H1 (cell line): ENCODE data around the gene ZFP36L1. TPM values are rescaled to one million over a fixed set of nuclear protein-coding genes. Genes with fewer than 3 reads are reported as not detected.

Experiments used
- BCL11A ChIP-seq, 2 experiments: IDR thresholded peaks; one replicate each; pipeline ENCODE4 v1.6.1; 2011; ENCODE audit warnings: low read depth in 2 of 2, low read length in 2 of 2, mild to moderate bottlenecking in 2 of 2
- CEBPB ChIP-seq: IDR thresholded peaks from 2 replicates; pipeline ENCODE4 v1.6.1; 2012; ENCODE audit warnings: low read depth, low read length
- CHD1 ChIP-seq: IDR thresholded peaks from 2 replicates; pipeline ENCODE4 v1.6.1; 2012; ENCODE audit warnings: low read depth, low read length, improper control_type of control experiment
- EP300 ChIP-seq, 2 experiments: IDR thresholded peaks; 1 replicate in 1 of 2; 2 replicates in 1 of 2; pipeline ENCODE4 v1.6.1; 2011 to 2012; ENCODE audit warnings: low read depth in 2 of 2, low read length in 2 of 2, mild to moderate bottlenecking in 2 of 2, borderline replicate concordance in 1 of 2, inconsistent platforms in 1 of 2, moderate library complexity in 1 of 2
- GABPA ChIP-seq: IDR thresholded peaks from 2 replicates; pipeline ENCODE4 v1.6.1; 2011; ENCODE audit warnings: mild to moderate bottlenecking, low read length, moderate library complexity, borderline replicate concordance; ENCODE audit not compliant: insufficient read depth
- HDAC6 ChIP-seq: IDR thresholded peaks from one replicate; pipeline ENCODE4 v1.7.1; 2012; ENCODE audit warnings: low read depth, mild to moderate bottlenecking, inconsistent platforms, low read length, moderate library complexity
- KDM1A ChIP-seq: fragments of 200-600, 300-600 bp; sonication (generic); IDR thresholded peaks from 2 replicates; pipeline ENCODE4 v1.7.1; 2016; ENCODE audit warnings: mild to moderate bottlenecking, low read length, borderline replicate concordance
- KDM4A ChIP-seq: IDR thresholded peaks from one replicate; pipeline ENCODE4 v1.7.1; 2012; ENCODE audit warnings: low read depth, mild to moderate bottlenecking, moderate library complexity, low read length, inconsistent platforms; ENCODE audit not compliant: severe bottlenecking
- KDM5A ChIP-seq: fragments of 200-600 bp; IDR thresholded peaks from 2 replicates; pipeline ENCODE4 v1.7.1; 2012; ENCODE audit warnings: mild to moderate bottlenecking, low read length, inconsistent platforms, mixed read lengths
- MAFK ChIP-seq: IDR thresholded peaks from 2 replicates; pipeline ENCODE4 v1.6.1; 2012; ENCODE audit warnings: low read depth, mild to moderate bottlenecking, improper control_type of control experiment, low read length
- PHF8 ChIP-seq: fragments of 200-600 bp; sonication (generic); conservative IDR thresholded peaks from 2 replicates; pipeline ENCODE4 v1.7.1; 2012; ENCODE audit warnings: low read depth, mild to moderate bottlenecking, inconsistent platforms, low read length, moderate library complexity
- POU5F1 ChIP-seq: IDR thresholded peaks from 2 replicates; pipeline ENCODE4 v1.6.1; 2011; ENCODE audit warnings: low read depth, mild to moderate bottlenecking, low read length, moderate library complexity
- RBBP5 ChIP-seq: IDR thresholded peaks from 2 replicates; pipeline ENCODE4 v1.7.1; 2012; ENCODE audit warnings: low read depth, mild to moderate bottlenecking, inconsistent platforms, low read length, moderate library complexity, borderline replicate concordance
- RNF2 ChIP-seq: fragments of 200-900, 300-1000 bp; sonication (generic); IDR thresholded peaks from 2 replicates; pipeline ENCODE4 v1.7.1; 2016; ENCODE audit warnings: borderline replicate concordance, low read depth, mild to moderate bottlenecking, antibody characterized with exemption, low read length; ENCODE audit not compliant: poor library complexity, severe bottlenecking; ENCODE audit errors: missing control alignments
- SIRT6 ChIP-seq: IDR thresholded peaks from one replicate; pipeline ENCODE4 v1.7.1; 2012; ENCODE audit warnings: low read length, inconsistent platforms
- SIX5 ChIP-seq: IDR thresholded peaks from 2 replicates; pipeline ENCODE4 v1.6.1; 2011; ENCODE audit warnings: mild to moderate bottlenecking, low read depth, low read length
- SP1 ChIP-seq: IDR thresholded peaks from 2 replicates; pipeline ENCODE4 v1.6.1; 2011; ENCODE audit warnings: low read depth, low read length
- SP2 ChIP-seq: IDR thresholded peaks from 2 replicates; pipeline ENCODE4 v1.6.1; 2012; ENCODE audit warnings: mild to moderate bottlenecking, low read length, inconsistent platforms
- SP4 ChIP-seq: IDR thresholded peaks from 2 replicates; pipeline ENCODE4 v1.6.1; 2012; ENCODE audit warnings: low read length, inconsistent platforms
- SUZ12 ChIP-seq: fragments of 200-600 bp; sonication (generic); IDR thresholded peaks from 2 replicates; pipeline ENCODE4 v1.6.1; 2012; ENCODE audit warnings: mild to moderate bottlenecking, inconsistent platforms, low read length, moderate library complexity, mixed read lengths
- TAF7 ChIP-seq: optimal IDR thresholded peaks from 2 replicates; pipeline ENCODE3; 2011; ENCODE audit warnings: low read depth, mild to moderate bottlenecking, inconsistent platforms, low read length, moderate library complexity, borderline replicate concordance
- TBP ChIP-seq: IDR thresholded peaks from 2 replicates; pipeline ENCODE4 v1.6.1; 2011; ENCODE audit warnings: low read depth, low read length, improper control_type of control experiment
- polyA plus RNA-seq, 7 experiments: library from polyadenylated mRNA; depleted of rRNA in 3 of 7; stranded (reverse) in 5 of 7; unstranded in 2 of 7; fragments of >200 nt in 5 of 7; fragments of 200-250 nt in 2 of 7; gene quantifications; 1 replicate in 5 of 7; 2 replicates in 1 of 7; 4 replicates in 1 of 7; pipeline versions ENCODE4 v1.2.1 to v1.2.3, GENCODE V29; 2011 to 2013; ENCODE audit warnings: missing spikeins in 2 of 7, mixed read lengths in 2 of 7
- total RNA-seq: library from RNA; stranded (reverse); fragmentation: NEBNext Ultra II Directional; extraction: Animal tissue kit (Norgen Biotek cat#: 25700); gene quantifications from 2 replicates; pipeline ENCODE4 v1.2.1, GENCODE V29; 2021
- TF ChIP-seq, protein P1 (sequence below): IDR thresholded peaks from 2 replicates; pipeline ENCODE4 v1.6.1; 2012; ENCODE audit warnings: low read length, inconsistent platforms

ZFP36L1 gene
- total and polyA plus RNA-seq, 2 of the 8 experiments (the other 6 are each of a cell fraction or from before 2014, with no cell fraction given), result 80.4 to 132 TPM

- TF ChIP-seq SIX5 (no peak), RNF2 (peak; percentile 60), SP4 (peak; percentile 62; the same call in 1 of the 2 replicates), MAFK (no peak), EP300 (IDR thresholded peaks at IDR 0.05; ENCODE audit: borderline replicate concordance in 1 of 2, low read depth in 2 of 2, low read length in 2 of 2) (no peak), RBBP5 (no peak), PHF8 (peak; percentile 70), SUZ12 (no peak), KDM4A (no peak), CEBPB (no peak), BCL11A (IDR thresholded peaks at IDR 0.05; ENCODE audit: low read depth in 2 of 2, low read length in 2 of 2) (no peak), GABPA (no peak), KDM1A (no peak), HDAC6 (no peak), SP2 (no peak), TAF7 (no peak), KDM5A (no peak; the same call in 1 of the 2 replicates), SIRT6 (no peak), CHD1 (no peak; the same call in 1 of the 2 replicates), POU5F1 (no peak), TBP (peak; percentile 61), SP1 (no peak)
- TF ChIP-seq, protein P1, sequence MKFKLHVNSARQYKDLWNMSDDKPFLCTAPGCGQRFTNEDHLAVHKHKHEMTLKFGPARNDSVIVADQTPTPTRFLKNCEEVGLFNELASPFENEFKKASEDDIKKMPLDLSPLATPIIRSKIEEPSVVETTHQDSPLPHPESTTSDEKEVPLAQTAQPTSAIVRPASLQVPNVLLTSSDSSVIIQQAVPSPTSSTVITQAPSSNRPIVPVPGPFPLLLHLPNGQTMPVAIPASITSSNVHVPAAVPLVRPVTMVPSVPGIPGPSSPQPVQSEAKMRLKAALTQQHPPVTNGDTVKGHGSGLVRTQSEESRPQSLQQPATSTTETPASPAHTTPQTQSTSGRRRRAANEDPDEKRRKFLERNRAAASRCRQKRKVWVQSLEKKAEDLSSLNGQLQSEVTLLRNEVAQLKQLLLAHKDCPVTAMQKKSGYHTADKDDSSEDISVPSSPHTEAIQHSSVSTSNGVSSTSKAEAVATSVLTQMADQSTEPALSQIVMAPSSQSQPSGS, result 0 out of 2 replicates have a peak, but pooled peaks have one; percentile 41
Observed at GRCh38 chr14:68816183-68816942, 23.5 kb upstream of the ZFP36L1 start (continued).
